NCI-H524 treated with DMSO at 0.1 percent for 48 hours (cell line): ENCODE results near the gene GADL1.

Experiments
- DNase-seq: peaks from one replicate; lab custom pipeline; 2025; lab: John Stamatoyannopoulos, UW

Gene GADL1

GRCh38 chr3:30811151-30811795 is 83.2 kb downstream of the GADL1 start:
- no peak for DNase-seq

DNA sequence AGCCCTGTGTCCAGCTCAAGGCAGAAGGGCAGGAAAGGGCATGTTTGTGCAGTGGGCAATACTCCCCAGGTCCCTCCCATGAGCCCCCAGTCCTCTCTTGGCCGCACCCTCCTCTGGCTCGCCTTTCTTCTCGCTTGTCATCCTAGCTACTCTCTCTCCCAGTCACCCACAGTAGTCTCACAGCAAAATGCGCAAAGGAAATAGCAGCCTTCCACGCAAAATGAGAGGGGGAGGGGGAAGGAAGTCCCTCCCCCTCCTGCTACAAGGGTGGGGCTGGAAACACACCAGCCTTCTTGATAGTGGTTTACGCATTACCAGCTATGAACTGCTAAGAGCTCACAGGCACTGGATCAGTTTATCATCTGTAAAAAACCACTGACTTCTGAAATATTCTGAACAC is 83.8 kb downstream of the GADL1 start:
- DNase-seq = no peak

- no peak for DNase-seq
Observed at GRCh38 chr3:30805695-30806094, 88.8 kb downstream of the GADL1 start.

DNA sequence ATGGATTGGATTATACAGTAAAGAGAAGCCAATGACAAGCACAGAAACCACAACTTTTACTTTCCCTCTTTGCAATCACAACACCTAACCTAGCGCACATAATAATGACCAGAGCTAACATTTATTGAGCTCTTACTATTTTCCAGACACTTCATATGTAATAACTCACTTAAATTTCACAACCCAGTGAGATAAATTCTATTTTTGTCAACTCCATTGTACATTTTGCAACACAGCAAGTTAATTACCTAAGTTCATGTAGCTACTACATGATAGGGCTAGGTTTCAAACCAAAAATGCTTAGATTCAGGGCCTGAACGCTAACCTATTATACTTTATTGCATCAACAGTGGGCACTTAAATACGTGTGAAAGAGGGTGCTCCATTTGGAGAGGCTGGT is 89.5 kb downstream of the GADL1 start:
- DNase-seq = no peak

DNA sequence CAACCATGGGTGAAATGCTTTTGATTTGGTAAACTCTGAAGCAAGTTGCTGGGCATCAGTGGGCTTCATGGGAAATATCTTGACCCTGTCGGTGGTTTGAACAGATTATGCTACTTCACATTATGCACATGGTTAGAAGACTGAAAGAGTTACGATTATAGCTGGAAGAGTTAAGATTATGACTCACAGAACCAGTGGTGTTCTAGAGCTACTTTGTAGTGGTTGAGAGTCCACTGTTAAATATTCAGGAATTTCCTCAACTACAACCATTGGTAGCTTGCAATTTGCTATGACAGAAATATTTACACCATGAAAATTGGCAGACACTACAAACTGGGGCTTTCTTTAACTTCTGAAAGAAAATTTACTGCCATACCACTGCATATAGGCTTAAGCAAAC is 99.3 kb downstream of the GADL1 start:
- DNase-seq = no peak

GRCh38 chr3:30793740-30794139 is 100.7 kb downstream of the GADL1 start:
- no peak for DNase-seq

GRCh38 chr3:30790150-30790549 is 104.3 kb downstream of the GADL1 start:
- no peak for DNase-seq

DNA sequence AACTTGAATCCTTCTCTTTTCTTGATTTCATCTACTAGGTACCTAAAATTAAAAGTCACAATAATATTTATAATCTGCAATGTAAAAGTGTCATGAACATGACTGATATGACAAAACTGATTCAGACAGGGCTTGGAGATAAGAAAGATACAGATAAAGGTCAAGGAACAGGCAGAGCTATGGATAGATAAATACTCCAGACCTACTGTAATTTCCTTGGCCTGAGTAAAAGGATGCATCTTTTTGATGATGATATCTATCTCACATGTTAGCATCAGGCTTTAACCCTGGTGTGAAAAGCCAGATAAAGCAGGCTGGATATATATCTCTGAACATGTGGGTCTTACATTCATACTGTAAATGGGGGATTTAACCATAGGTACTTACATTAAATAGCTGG is 108.1 kb downstream of the GADL1 start:
- DNase-seq = no peak

DNA sequence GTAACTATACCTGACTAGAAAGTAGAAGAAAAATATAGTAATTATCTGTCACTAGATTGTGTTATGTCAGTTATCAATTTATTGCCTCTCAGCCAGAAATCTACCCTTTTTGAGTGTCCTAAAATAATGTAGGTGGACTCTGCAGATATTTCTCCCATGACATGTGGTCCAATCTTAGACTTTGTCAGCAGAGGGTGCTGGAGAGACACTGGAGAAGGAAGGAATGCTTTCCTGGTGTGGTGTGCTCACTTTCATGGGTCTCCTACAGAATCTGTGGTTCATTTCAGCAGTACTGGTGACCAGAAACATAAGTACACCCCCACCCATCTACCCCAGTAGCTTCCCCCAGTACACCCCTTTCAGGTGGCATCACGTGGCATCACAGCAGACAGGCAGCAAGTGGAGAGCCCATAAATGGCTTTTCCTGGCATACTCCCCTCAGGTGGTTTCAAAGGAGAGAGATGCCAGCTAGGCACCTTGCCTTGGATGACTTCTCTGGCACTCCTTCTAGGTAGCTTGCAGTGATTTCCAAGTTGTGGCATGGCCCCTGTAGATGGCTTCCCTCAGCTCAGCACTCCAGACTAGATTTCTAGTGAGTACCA is 114.7 kb downstream of the GADL1 start:
- no peak for DNase-seq

DNA sequence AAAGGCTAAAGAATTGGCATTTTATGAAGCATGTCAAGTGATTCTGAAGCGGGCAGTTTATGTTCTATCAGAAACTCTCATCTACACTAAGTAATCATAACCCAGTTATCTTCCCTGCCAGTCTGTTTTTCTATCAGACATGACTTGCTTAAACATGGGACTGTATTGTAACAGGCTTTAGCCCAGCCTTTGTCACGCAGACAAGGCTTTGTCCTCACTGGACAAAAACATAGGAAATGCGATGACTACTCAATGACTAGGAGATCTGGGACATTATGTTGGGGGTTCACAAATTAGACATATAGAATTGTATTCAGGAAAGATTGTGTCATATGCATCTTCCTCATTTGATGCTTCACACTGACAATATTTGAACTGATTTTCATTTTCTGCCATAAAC is 115.5 kb downstream of the GADL1 start:
- no peak for DNase-seq

DNA sequence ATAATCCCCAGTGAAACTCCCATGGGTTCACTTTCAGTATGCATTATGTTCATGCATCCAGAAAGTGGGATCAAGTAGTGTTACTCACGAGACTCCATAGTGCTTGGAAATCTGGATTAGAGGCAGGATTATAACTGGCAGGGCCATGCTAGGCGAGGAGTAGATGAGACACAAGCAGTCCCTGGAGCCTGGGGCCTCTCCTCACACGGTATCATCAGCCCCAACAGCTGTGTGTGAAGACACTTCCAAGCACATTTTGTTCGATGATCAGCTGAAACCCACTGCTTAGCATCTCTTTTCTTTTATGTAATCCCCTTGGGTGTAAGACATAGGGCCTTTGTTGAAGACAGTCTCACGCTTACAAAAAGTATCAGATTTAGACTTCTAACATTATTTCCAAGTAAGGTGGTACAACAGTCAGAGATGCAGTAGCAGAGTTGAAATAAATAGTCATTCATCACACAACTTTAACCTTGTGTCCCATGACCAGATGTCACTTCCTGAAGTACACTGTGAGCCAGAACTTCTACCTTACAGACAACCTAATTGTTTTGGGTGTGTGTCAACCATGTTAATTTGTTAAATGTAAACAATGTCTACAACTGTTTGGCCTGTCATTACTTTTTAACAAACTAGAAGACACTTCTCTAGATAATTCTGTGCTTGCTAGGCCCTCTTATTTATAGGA is 116.9 kb downstream of the GADL1 start:
- DNase-seq = peak; percentile 51

GRCh38 chr3:30776186-30776815 is 118.2 kb downstream of the GADL1 start:
- no peak for DNase-seq

GRCh38 chr3:30775040-30775439 is 119.4 kb downstream of the GADL1 start:
- peak; percentile 79 for DNase-seq

DNA sequence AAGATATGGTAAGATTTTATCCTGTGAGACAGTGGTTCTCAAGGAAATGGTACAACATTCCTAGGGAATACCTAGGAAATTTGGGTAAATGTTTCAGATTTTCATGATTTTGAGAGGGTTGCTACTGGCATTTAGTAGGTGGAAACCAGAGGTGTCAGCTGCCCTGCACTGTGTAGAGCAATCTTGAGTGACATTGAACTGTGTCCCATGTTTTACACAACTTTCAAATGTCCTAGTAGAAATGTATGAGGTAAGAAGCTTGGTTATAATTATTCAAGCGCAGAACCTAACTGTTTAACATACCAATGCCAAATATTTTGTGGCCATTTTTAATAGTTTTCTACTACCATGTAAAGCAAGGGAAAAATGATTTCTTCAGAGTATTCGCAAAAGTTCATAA is 120.4 kb downstream of the GADL1 start:
- DNase-seq = no peak

DNA sequence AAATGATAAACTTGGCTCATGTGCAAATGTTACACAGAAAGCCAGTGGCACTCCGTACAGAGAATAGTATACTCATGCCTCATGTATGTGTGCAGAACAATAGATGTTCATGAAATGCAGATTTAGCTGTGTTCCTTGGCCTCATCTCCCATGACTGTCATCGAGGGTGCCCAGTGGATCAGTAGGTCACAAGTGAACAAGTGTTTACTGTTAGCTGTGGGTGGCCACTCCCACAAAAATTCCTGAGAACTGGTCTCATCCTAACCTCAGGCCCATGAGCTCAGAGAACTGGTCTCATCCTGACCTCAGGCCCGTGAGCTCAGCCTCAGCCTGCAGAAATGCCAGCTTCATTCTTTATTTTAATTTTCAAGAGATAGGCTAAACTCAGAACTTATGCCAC is 124.1 kb downstream of the GADL1 start:
- no peak for DNase-seq

DNA sequence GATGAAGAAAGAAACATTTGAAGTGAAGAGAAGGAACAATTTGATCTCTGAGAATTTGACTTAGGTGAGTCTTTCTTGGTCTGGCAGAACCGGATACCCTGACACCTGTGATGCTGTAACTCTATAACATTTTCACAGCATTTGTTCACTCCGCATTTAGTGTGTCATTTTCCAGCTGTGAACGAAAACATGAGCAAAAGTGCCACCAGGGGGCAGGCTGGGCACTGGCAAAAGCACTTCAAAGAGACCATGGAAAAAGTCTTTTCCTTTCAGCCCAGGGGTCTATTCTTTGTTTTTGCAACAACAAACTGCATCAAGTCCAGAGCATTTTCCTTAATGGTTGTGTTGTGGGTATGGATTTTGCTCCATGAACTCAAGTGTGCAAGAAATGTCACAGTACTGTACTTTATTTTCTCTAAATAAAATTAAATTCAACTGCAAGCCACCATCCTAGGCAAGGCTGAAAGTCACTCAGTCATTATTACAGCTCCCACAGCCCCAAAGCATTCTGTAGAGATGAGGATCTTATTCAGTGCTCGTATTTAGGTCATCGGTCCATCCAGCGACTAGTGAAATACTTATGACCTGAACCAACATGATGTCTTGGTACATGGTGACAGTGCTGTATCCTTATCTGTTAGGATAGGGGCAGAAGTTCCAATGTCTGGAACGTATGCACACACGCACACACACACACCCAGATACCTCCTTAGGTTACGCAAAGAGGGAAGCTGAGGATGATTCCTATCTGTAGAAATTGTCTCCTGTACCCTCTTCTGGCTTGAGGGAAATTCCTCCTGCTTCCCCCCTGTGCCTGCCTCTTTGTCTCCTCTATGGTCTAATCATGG is 125.5 kb downstream of the GADL1 start:
- no peak for DNase-seq

DNA sequence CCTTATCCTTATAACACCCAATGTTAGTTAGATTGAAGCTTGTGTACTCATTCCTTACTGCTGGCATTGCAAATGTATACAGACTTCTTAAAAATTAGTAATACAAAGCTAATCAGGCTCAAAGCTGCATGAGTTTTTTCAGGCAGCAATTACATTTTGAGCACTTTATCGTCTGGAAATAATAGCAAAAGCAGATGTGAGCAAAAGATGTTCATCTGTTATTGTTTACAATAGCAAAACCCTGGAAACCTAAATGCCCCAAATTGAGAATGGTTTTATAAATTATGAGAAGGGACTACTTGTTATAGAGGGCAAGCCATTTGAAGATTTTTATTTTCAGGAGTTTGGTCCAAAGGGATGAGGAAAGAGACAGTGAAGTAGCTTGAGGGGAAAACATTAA is 126.4 kb downstream of the GADL1 start:
- DNase-seq = no peak

DNA sequence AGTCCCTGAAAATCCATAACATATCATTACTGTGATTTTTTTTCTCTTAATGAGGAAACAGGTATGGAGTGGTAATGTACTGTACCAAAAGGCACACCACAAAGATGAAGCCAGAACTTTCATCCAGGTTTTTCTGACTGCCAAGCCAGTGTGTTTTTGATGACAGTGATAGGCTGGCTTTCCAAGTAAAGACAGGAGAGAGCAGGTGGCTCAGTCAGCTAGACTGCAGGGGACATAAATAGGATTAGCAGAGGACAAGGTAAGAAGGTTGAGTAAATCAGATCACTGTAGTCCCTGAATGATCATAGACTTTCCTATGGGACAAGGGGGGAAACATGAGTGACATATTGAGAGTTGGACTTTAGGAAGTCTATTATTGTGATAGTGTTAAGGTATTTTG is 127.9 kb downstream of the GADL1 start:
- DNase-seq = no peak

- DNase-seq = no peak
Observed at GRCh38 chr3:30764891-30765290, 129.6 kb downstream of the GADL1 start.

DNA sequence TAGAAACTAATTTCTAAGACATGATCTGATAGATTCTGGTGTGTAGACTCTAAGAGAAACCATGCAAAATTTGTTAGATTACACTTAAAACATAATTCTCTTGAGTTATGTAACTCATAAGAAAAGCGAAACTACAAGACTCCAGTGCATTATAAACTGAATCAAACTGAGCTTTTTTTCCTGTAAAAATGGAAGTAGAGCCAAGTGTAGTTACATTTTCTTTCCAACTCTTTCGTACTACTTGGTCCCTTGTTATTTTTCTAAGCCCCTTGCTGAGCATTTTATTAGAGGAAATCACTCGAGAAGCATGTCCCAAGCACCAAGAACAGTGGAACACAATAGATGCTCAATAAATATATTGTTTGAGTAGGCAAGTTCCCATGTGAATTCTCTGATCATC is 130.2 kb downstream of the GADL1 start:
- no peak for DNase-seq

DNA sequence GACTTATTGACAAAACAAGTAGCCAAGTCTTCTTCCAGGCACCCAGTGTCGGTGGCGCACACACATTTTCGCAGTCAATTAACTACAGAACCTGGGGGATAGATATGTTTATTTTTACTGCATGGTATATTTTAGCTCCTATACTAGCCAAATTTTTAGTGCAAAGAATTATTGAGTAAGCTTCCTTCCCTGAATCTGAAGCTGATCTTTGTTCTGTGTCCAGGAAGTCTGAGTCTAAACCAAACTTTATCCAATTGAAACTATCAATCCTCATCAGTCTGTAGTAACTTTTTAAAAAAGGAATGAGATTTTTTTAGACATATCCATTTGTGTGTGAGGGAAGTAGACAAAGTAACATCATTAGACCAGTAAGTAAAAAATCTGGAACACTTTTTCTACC is 133.1 kb downstream of the GADL1 start:
- no peak for DNase-seq

DNA sequence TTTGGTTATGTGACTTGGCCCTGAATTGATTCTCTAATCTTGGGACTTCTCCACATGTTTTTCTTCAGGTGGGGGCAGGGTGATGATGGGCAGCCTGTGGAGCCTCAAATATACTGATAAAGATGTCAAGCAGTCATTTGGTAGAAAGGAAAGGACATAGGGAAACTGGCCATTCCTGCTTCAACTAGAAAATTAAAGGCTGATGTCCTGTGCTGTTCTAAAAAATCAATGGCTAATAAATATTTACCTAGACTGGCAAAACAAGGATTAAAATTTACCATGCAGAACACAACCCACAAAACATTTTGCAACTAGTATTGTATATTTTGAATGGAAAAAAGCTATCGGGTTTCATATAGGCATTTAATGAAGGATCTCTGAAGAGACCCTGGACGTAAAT is 133.7 kb downstream of the GADL1 start:
- no peak for DNase-seq
